ENCODE results near the gene ANLN.
"Not testable (repeated sequence)": the region's sequence is repeated elsewhere in the genome, so short reads cannot be mapped to it uniquely, and the experiment has no call there.

The ANLN gene

GRCh38 chr7:36472141-36472729 is 82.6 kb downstream of the ANLN start:
- DNase-seq, result no peak

- no peak for DNase-seq
These were observed 84.0 kb downstream of the ANLN start for GRCh38 chr7:36473454-36474282.

- no peak for DNase-seq
These were observed 84.8 kb downstream of the ANLN start for GRCh38 chr7:36474283-36475010.

GRCh38 chr7:36475011-36475342 is 85.3 kb downstream of the ANLN start:
- no peak for DNase-seq

GRCh38 chr7:36475381-36475780 is 85.7 kb downstream of the ANLN start:
- DNase-seq, result no peak

- no peak for DNase-seq
These were observed 89.1 kb downstream of the ANLN start for GRCh38 chr7:36478745-36479144.

GRCh38 chr7:36483853-36484252 is 94.2 kb downstream of the ANLN start:
- DNase-seq, result not testable (repeated sequence)

- DNase-seq, result no peak
These were observed 94.6 kb downstream of the ANLN start for GRCh38 chr7:36484265-36484664.

- no peak for DNase-seq
These were observed 96.7 kb downstream of the ANLN start for GRCh38 chr7:36486336-36486735.

GRCh38 chr7:36487756-36488336 is 98.2 kb downstream of the ANLN start:
- peak; percentile 29 for DNase-seq

GRCh38 chr7:36488672-36489071 is 99.0 kb downstream of the ANLN start:
- not testable (repeated sequence) for DNase-seq

- DNase-seq, result no peak
These were observed 100.8 kb downstream of the ANLN start for GRCh38 chr7:36490419-36490830.

GRCh38 chr7:36491317-36491716 is 101.7 kb downstream of the ANLN start:
- no peak for DNase-seq

- no peak for DNase-seq
These were observed 106.9 kb downstream of the ANLN start for GRCh38 chr7:36496576-36496975.

GRCh38 chr7:36497176-36497575 is 107.5 kb downstream of the ANLN start:
- not testable (repeated sequence) for DNase-seq

- no peak for DNase-seq
These were observed 108.1 kb downstream of the ANLN start for GRCh38 chr7:36497775-36498174.

All from amniotic stem cell (primary cell).